HTERT RPE-1 (cell line): ENCODE data around the gene DCAF7.

Experiments
- in situ Hi-C: fragments of 300-500 bp; cut with MboI; formaldehyde crosslinking; loops from 4 replicates; pipeline ENCODE4 v1.14.3; 2020; ENCODE audit warnings: low sequenced_read_pairs

The DCAF7 gene

DNA sequence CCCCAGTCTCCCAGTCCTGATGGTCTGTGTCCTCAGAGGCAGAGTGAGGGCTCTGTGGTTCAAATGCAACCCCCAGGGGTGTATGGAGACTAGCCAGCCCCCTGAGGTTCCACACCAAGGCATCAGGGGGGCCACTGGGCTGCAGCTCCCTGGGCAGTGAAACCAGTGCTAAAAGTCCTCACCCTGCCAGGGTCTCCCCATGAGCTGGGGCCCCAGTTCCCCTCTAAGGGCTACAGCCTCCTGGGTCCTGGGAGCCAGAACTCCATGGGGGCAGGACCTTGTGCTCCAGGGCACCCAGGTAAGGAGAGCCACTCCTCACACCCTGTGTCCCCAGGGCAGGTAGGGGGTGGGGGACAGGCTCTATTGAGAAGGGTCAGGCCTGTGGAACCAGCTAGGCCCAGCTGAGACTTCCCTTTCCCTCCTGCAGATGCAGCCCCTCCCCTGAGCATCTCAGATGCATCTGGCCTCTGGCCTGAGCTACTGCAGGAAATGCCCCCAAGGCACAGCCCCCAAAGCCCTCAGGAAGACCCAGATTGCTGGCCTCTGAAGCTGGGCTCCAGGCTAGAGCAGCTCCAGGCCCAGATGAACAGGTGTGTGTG lies 6.4 kb upstream of the DCAF7 start:
- in situ Hi-C loops = no loop called here

DNA sequence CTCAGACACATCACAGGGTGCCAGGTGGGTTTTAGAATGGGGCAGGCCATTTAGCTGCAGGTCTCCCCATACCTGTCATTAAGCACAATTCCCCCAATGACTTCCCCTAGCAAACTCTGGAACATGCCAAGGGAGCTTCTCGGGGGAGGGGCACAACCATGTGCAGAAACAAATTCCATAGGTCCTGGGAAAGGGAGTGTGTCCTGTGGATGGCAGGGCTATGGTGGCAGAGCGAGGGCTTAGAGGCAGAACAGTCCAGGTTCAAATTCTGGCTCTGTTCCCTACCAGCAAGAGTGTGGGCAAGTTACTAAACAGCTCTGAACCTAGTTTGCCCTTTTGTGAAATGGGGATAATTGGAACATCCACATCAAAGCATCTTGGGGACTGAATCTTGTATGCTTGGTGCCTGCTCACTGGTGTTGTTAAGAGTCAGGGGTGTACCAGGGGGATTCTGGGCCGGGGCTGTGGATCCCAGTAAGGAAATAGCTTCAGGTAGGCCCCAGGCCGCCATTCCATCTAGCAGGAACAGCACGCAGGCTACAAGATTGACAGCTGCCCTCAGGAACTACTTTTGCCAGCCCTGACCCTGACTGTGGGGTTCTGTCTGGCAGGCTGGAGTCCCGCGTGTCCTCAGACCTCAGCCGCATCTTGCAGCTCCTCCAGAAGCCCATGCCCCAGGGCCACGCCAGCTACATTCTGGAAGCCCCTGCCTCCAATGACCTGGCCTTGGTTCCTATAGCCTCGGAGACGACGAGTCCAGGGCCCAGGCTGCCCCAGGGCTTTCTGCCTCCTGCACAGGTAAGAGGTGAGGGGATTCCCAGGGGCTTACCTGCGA lies 5.6 kb upstream of the DCAF7 start:
- in situ Hi-C loops = no loop called here

DNA sequence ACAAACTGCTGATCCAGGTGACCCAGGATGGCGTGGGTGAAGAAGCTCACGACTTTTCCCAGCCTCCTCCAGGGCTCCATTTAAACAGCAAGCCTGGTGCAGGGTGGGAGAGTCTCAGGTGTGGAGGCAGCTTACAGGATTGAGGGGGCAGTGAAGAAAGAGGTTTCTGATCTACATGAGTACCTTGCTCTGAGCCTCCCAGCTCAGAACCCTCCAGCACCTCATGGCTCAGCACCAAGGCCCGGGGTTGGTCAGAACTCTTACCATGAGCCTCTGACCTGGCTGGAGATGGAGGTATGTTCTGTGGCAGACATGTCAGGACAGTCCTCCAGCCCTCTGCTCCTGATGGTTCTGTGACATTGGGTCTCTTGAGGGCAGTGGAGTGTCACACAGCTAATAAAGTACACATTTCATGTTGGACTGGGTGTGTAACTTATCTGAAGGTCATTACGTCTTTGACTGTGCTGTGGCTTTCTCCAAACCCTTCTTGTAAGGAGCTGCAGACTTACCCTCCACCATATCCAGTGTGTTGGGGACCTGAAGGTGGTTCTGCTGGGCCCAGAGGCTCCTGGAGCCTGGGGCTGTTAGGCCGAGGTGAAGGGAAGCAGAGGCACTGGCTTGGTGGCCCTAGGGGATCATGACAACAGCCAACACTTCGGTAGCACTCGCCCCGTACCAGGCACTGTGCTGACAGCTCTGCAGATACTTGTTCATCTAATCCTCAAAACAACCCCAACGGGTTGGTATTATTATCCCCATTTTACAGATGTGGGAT lies 3.8 kb upstream of the DCAF7 start:
- in situ Hi-C loops = no loop called here

DNA sequence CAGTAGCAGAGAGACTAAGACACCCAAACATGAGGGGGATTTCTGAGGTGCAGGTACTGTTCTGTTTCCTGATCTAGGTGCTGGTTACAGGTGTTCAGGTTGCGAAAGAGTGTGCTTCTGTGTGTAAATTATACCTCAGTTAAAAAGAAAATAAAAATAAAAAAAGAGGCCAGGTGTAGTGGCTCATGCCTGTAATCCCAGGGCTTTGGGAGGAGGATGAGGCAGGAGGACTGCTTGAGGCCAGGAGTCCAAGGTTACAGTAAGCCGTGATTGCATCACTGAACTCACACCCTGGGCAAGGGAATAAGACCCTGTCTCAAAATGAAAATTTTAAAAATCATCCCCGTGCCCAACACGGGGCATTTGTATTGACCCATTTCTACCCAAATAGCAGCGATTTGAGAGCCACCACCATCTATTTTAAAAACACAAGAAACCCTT lies 3.2 kb upstream of the DCAF7 start:
- in situ Hi-C loops = no loop called here

DNA sequence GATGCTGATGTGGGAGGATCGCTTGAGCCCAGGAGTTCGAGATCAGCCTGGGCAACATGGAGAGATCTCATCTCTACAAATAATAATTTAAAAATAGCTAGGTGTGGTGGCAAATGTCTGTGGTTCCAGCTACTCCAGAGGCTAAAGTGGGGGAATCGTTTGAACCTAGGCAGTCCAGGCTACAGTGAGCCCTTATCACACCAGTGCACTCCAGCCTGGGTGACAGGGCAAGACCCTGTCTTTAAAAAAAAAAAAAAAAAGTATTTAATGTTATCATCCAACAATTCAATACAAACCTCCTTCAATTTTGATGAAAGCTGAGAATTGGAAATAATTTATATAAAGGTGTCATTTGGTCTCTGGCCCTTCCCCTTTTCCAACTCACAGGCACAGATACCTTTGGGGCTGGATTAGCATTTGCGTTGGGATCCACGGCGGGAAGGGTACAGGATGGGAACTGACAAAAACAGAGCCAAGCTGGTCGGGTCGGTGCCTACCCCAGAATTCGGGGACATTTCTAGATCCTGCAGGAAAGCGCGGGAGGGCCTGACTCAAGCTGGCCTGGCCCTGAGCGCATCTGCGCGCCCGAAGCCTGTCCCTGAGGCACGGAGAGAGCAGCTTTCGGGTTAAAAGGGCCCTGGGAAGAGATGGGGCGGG lies 860 bp upstream of the DCAF7 start:
- in situ Hi-C loops = no loop called here

DNA sequence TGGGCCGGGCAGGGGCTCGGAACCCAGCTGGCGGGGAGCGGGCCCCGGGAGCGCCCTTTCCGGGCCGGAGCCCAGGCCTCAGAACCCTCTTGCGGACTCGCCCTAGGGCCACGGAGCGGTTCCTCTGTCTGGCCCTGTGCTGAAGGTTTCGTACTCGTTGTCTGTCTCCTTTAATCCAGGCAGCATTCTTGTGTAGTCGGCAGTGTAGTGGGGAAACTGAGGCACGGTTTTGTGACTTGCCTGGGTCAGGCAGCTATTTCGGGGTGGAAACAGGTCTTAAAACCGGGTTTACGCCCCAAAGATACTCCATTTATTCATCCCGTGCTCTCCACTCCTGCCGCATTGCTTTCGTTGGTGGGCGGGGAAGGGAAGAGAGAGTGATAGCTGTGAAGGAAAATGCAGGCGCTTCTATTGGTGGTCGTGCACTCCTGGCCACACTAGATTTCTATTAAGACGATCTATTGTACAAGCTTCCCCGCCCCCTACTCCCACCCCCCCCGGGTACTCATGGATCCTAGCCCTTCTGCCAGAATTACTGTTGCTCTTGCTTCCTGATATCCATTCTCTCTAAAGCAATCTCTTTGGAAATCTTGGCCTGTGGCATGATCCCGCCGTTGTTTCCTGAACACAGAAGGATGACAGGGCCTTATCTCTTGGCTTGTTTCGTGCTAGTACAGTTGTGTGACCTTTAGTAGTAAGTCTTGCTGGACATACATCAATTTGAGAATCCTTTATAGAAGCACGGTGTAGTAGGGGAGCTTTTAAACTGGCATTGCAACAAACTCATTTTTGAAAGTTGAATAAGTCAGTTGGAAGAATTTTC lies 751 bp downstream of the DCAF7 start:
- in situ Hi-C loops = no loop called here

DNA sequence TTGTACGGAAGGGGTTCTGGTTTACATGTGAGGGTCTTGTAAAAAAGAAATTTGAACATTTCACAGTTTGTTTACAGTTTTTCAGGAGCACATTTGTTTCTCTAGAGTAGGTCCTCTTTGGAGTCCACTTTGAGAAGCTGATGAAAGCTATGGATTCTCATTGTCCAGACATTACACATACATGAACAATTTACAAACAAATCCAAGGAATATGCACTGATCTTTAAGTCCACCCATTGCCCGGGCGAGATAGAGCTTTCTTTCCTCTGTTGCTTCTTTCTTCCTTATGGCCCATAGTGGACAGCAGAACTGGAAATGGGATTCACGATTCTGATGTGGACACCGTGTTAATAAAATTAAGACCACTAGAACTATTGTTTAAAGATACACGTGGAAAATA lies 1.9 kb downstream of the DCAF7 start:
- in situ Hi-C loops = no loop called here

DNA sequence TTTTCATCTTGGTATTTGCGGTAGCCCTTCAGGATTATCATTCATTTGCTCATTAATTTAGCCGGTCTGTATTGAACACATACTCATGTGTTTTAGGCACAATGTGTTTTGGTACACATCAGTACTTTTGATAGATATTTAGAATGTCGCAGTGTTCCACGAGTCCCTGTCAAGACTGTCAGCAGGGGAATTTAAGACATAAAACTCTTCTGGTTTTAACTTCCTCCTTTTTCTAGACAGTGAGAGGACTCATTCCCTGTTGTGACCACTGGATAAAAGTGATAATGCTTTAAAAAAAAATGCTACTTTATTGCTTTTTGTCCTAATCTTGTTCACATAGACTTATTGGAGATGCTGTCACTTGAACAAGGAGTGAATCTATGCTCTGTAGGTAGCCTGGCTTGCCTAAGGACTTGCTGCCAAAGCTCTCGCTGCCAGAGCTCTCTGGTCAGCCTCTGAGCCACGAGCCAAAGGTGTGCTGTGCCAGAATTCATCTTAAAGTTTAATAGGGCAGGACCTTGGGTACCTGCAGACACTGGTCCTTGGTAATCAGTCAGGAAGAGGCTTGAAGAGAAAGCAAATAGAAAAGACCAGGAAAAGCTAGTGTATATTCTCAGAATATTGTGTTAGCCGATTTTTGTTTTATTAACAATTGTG lies 5.4 kb downstream of the DCAF7 start:
- in situ Hi-C loops = no loop called here

DNA sequence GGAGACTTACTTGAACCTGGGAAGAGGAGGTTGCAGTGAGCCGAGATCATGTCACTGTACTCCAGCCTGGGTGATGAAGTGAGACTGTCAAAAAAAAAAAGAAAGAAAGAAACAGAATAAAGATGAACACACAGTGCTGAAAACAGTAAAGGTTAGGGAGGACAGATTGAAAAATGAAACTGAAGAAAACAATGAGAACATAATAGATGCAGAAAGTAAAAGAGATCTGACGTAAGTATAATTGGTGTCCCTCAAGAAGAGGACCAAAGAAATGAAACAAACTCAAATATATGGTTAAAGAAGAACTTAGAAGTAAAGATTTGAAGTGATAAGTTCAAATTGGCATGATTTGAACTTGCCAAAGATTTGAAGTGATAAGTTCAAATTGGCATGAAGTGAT lies 7.1 kb downstream of the DCAF7 start:
- in situ Hi-C loops = no loop called here

DNA sequence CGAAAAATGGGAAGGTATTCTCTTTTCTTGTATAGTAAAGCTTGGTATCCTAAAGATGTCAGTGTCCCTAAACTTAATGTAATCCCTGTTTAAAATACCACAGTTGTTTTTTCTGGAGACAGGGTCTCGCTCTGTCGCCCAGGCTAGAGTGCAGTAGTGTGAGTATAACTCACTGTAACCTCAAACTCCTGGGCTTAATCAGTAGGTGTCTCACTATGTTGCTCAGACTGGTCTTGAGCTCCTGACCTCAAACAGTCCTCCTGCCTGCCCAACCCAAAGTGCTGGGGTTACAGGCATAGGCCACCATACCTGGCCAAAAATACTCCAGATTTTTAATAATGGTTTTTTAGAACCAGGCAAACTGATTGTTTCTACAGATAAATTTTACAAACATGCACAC lies 8.2 kb downstream of the DCAF7 start:
- in situ Hi-C loops = no loop called here

DNA sequence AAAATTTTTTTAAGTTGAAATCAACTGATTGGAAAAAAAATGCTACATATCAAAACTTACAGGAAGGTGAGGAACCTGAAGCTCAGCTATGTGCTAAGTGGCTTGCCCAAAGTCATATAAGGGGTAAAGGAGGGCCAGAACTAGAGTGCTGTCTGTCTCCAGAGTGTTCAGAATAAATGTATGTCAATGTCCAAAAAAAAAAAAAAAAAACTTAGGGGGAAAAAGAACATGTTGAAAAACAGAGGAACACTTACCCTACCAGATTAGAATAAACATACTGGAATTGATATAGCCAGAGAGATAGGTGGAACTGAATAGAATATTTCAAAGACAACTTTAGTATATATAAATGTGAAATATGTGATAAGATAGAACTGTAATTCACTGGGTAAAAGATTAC lies 11.5 kb downstream of the DCAF7 start:
- in situ Hi-C loops = no loop called here

DNA sequence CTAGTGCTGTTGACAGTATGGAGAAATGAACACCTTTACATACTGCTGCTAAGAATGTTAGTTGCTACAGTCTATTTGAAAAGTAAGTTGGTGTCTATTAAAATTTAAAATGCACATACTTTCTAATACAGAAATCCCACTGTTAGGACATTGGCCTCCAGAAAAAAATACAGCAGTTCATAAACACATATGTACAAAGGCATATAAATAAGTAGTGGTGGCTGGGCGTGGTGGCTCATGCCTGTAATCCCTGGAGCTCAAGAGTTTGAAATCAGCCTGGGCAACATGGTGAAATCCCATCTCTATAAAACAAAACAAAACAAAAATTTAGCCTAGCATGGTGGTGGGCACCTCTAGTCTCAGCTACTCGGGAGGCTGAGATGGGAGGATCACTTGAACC lies 13.1 kb downstream of the DCAF7 start:
- in situ Hi-C loops = no loop called here

DNA sequence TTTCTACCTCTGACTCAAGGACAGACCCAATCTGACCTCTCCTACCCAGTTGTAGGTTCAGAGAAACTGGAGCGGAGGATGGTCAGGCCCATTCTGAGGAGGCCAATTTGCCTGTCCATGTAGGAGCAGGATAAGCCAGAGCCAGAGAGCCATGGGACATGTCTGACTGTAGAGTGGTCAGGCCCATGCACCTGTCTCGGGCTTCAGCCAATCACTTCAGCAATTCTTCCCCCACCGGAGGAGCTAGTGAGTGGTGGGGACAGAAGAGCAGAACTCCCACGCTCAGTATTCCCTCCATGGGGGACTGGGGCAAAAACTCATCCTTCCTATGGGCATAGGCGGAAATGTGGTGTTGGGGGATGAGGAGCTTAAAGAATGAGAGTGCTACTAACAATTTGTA lies 14.3 kb downstream of the DCAF7 start:
- in situ Hi-C loops = no loop called here

DNA sequence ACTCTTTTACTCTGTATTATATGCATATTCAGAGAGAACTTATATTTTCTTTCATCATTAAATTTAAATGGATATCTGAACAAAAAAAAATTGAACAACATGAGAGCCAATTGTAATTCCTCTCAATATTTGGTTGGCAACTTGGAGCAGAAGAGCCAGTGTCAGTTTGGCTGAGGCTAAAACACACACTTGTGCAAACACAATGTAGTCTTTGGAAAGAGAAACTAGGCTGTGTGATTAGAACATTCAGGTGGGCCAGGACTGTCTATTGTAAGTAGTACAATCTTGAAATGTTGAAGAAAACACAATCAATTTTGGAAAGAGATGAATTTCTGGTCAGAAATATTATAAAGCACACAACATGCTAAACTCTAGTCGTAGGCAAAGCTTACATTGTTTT lies 17.0 kb downstream of the DCAF7 start:
- in situ Hi-C loops = no loop called here

DNA sequence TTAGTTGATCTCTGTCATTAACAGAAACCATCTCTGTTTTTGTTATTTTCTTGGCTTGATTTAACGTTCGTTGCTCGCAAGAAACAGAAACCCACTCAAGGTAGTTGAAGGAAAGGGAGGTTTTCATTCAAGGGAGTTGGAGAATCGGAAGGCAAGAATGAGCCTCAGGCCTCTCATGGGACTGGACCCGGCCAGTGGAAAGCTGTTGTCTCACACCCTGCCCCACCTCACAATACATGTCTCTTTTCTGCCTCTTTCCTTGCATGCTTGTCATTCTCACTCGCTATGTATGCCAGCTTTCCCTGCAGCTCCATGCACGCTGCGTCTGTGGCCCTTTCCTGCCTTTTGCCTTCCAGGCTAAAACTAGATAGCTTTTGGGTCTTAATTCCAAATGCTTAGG lies 18.3 kb downstream of the DCAF7 start:
- in situ Hi-C loops = no loop called here

DNA sequence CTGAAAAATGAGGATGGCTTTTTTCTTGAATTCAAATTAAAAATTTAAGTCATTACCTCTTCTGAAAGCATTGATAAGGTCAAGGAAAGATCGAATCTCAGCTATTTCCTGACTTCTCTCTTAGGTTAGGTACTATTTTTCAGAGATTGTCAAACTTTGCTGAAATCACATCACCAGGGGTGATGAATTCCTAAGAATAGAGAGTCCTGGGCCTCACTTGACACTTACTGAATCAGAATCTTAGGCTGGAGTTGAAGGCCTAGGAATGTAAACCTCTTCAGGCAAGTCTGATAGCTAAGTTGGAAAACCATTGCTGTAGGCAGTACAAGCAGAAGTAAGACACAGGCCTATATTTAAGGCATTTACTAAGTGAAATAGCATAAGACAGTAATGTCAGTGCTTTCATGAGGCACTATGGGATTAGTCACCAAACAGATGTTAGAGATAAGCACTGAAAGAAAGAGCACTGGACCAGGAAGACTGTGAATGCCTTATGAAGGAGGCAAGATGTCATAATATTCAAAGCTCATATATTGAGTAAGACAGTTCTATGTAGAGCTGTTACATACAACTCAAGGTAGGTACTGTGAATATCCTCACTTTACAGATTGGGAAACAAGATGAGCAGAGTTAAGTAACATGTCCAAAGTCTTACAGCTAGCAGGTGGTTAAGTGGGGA lies 21.5 kb downstream of the DCAF7 start:
- in situ Hi-C loops = no loop called here

DNA sequence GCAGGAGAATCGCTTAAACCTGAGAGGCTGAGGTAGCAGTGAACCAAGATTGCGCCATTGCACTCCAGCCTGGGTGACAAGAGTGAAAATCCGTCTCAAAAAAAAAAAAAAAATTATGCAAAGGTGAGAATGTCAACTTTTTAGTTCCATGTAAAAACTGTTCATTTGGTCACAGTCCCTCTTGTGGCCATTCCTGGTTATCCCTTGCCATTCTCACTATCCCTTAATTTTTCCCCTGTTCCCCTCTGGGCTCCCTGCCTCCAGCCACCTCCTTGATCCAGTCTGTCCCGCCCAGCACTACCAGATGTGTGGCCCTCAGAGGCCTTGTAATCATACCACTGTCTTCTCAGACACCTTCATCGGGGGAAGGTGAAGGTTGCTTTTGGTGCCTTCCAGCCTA lies 23.4 kb downstream of the DCAF7 start:
- in situ Hi-C loops = no loop called here

DNA sequence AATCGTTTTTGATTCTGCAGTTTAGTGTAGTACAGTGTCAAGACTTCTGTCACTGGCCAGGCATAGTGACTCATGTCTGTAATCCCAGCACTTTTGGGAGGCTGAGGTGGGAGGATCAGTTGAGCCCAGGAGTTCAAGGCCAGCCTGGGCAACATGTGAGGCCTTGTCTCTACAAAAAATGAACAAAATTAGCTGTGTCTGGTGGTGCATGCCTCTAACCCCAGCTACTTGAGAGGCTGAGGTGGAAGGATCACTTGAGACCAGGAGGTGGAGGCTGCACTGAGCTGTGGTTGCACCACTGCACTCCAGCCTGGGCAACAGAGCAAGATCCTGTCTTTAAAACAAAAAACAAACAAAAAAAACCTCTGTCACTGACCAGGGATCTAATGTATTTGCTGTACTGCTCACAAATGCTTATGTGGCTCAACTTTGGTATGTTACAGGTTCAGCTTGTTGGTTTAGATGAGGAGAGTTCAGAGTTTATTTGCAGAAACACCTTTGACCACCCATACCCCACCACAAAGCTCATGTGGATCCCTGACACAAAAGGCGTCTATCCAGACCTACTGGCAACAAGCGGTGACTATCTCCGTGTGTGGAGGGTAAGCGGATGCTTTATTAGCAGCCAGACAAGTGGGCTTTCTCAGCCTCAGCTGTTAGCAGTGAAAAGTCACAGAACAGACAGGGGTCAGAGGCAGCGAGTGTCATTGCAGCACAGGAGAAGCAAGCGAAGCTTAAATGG lies 27.9 kb downstream of the DCAF7 start:
- in situ Hi-C loops = no loop called here

DNA sequence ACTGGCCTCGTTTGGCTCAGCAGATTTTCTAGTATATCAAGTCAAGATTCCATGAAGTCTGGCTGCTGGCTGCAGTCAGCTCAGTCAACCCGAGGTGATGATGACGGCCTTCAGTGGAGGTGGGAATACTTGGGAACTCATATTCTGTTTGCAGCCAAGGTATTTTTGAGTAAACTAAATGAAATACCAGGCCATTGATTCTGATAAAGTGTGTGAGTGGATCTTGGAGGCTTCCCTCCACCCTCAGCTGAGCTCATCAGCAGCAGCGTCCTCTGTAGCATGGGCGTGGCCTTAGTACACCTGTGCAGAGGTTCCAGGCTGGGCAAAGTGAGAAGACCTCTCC lies 28.5 kb downstream of the DCAF7 start:
- in situ Hi-C loops = no loop called here
